Fibroblast of pulmonary artery (primary cell): ENCODE results near the gene KLRG1.

Experiments used
- DNase-seq: peaks from one replicate; pipeline ENCODE4 v3.0.0-alpha.2; 2010; ENCODE audit warnings: low read depth
- H3K4me3 ChIP-seq: replicated peaks from 2 replicates; pipeline ENCODE4 v1.5.1; 2011; ENCODE audit warnings: low read depth, mild to moderate bottlenecking, control low read depth, low read length, moderate library complexity
- TF ChIP-seq, protein P1 (sequence below): IDR thresholded peaks from 2 replicates; pipeline ENCODE4 v1.5.1; 2011; ENCODE audit warnings: mild to moderate bottlenecking, control low read depth, low read length, inconsistent platforms; ENCODE audit errors: missing control alignments

The KLRG1 gene

DNA sequence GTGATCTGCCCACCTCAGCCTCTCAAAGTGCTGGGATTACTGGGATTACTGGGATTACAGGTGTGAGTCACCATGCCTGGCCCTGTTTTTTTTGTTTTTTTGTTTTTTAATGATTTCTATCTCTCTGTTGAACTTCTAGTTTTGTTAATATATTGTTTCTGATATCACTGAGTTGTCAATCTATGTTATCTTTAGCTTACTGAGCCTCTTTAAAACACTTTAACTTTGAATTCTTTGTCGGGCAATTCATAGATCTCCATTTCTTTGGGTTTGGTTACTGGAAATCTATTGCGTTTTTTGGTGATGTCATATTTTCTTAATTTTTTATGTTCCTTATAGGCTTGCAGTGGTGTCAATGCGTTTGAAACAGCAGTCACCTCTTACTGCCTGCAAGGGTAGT lies 9.2 kb upstream of the KLRG1 start:
- TF ChIP-seq, protein P1, sequence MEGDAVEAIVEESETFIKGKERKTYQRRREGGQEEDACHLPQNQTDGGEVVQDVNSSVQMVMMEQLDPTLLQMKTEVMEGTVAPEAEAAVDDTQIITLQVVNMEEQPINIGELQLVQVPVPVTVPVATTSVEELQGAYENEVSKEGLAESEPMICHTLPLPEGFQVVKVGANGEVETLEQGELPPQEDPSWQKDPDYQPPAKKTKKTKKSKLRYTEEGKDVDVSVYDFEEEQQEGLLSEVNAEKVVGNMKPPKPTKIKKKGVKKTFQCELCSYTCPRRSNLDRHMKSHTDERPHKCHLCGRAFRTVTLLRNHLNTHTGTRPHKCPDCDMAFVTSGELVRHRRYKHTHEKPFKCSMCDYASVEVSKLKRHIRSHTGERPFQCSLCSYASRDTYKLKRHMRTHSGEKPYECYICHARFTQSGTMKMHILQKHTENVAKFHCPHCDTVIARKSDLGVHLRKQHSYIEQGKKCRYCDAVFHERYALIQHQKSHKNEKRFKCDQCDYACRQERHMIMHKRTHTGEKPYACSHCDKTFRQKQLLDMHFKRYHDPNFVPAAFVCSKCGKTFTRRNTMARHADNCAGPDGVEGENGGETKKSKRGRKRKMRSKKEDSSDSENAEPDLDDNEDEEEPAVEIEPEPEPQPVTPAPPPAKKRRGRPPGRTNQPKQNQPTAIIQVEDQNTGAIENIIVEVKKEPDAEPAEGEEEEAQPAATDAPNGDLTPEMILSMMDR, result no peak
- DNase-seq, result no peak

DNA sequence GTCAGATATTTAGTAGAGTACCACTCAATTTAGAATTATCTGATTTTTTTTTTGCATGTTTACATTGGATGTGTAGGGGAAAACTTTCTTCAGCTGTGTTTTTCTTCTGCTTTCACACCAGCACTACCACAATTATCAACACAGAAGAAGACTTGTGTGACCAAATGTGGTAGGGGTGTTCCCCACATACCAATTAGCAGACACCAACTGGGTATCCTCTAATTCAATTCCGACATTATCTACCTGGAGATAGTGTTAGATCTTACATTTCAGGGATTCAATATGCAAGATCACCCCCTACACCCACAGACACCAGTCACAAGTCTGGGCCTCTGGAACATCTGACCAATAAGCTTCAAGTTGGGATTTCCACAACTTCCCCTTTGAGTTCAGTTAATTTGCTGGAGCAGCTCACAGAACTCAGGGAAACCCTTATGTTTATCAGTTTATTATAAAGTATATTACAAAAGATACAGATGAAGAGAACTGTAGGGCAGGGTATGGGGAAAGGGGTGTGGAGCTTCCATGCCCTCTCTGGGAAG lies 4.1 kb upstream of the KLRG1 start:
- TF ChIP-seq, protein P1, result no peak
- no peak overlapping the region for H3K4me3 ChIP-seq
- DNase-seq, result no peak

More for the DNA sequence above, 9.2 kb upstream of the KLRG1 start:
- H3K4me3 ChIP-seq, result no peak overlapping the region

DNA sequence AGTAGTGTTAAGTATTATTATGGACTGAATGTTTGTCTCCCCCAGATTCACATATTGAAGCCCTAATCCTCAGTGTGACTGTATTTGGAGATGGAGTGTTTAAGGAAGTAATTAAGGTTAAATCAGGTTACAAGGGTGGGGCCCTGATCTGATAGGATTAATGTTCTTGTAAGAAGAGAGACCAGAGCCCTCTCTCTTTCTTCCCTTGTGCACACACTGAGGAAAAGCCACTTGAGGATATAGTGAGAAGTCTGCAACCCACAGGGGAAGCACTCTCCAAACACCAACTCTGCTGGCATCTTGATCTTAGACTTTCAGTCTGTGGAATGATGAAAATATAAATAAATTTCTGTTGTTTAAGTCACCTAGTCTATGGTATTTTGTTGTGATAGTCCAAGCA lies 2.2 kb upstream of the KLRG1 start:
- TF ChIP-seq, protein P1, result no peak
- DNase-seq, result no peak
- H3K4me3 ChIP-seq, result no peak overlapping the region

DNA sequence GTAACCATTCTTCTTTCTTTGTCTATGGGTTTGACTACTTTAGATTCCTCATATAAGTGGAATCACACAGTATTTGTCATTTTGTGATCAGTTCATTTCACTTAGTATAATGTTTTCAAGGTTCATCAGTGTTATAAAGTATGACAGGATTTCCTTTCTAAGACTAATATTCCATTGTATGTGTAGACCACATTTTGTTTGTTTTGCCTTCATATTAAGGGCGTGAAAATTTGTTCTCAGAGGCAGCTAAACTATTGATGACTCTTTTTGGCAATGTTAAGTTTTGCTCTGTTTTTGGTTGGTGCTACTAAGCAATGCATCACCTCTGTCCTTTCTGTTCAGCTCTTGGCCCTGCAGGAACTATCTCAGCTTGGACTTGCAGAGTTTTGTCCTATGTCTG lies 1.7 kb upstream of the KLRG1 start:
- TF ChIP-seq, protein P1, result no peak
- no peak for DNase-seq
- H3K4me3 ChIP-seq, result no peak overlapping the region

DNA sequence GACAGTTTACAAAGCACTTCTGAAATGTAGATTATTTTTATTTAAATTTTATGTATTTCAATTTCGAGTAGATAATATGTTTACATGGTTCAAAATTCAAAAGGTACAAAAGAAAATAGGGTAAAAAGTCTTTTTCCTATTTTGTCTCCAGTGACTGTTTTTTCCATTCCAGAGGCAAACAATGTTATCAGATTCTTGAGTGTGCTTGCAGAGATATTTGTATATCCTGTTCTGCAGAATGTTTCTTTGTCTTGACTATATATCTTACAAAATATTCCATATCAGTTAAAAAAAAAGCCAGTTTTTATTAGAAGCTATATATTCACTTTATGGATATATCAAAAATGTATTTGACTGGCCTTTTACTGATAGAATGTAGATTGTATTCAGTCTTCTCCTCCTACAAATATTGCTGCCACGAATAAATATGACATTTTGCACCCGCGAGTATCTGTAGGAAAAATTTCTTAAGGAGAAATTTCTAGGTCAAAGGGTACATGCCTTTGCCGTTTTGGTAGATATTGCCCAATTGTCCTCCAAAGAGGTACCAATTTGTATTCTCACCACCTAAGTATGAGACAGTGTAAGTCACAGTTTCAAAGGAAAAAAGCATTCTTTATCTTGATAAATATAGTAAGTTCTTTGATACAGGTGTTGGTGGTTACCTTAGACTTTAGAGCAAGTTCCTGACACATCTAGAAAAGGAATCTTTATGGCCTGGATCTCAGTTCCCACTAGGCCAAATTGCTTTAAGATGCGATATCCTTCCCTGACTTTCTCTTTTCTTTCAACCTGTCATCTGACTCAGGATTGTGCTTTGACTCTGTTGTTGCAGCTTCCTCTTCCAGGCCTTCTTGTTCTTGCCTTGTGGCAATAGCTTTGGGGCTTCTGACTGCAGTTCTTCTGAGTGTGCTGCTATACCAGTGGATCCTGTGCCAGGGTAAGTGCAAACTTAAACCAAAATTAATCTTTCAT lies 2.3 kb downstream of the KLRG1 start:
- DNase-seq, result no peak
- H3K4me3 ChIP-seq, result no peak overlapping the region
- TF ChIP-seq, protein P1, result no peak

DNA sequence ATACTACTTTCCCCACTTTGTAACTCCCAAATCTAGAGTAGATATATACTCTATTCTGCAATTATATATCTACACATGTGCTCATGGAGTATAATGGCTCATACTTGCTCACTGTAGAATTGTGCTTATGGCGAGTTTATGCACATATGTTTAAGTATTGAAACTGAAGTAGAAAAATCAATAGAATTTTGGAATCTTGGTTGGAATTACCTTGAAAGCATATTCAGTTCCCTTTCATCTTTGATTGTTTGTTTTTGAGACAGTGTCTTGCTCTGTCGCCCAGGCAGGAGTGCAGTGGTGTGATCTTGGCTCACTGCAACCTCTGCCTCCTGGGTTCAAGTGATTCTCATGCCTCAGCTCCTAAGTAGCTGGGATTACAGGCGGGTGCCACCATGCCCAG lies 4.5 kb downstream of the KLRG1 start:
- DNase-seq, result no peak
- no peak overlapping the region for H3K4me3 ChIP-seq
- TF ChIP-seq, protein P1, result no peak
